ENCODE measurements around the gene PTPRG.
"Not testable (repeated sequence)": the region's sequence is repeated elsewhere in the genome, so short reads cannot be mapped to it uniquely, and the experiment has no call there.

DNA sequence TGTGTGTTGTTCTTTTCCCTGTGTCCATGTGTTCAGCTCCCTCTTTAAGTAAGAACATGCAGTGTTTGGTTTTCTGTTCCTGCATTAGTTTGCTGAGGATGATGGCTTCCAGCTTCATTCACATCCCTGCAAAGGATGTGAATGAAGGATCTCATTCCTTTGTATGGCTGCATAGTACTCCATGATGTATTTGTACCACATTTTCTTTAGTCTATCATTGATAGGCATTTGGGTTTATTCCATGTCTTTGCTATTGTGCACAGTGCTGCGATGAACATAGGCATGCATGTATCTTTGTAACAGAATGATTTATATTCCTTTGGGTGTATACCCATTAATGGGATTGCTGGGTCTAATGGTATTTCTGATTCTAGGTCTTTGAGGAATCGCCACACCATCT, 199.4 kb downstream of the PTPRG start:
- TF ChIP-seq, protein P1, sequence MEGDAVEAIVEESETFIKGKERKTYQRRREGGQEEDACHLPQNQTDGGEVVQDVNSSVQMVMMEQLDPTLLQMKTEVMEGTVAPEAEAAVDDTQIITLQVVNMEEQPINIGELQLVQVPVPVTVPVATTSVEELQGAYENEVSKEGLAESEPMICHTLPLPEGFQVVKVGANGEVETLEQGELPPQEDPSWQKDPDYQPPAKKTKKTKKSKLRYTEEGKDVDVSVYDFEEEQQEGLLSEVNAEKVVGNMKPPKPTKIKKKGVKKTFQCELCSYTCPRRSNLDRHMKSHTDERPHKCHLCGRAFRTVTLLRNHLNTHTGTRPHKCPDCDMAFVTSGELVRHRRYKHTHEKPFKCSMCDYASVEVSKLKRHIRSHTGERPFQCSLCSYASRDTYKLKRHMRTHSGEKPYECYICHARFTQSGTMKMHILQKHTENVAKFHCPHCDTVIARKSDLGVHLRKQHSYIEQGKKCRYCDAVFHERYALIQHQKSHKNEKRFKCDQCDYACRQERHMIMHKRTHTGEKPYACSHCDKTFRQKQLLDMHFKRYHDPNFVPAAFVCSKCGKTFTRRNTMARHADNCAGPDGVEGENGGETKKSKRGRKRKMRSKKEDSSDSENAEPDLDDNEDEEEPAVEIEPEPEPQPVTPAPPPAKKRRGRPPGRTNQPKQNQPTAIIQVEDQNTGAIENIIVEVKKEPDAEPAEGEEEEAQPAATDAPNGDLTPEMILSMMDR (IDR thresholded peaks at IDR 0.05), result not testable (repeated sequence)
- not testable (repeated sequence) for TF ChIP-seq POLR2A (IDR thresholded peaks at IDR 0.05)
